Nephron progenitor cell (in vitro differentiated cells): Measurements from ENCODE around the gene ATP13A4.

ENCODE experiments used
- DNase-seq: peaks from one replicate; pipeline ENCODE4 v3.0.0; 2021
- H3K27ac Mint-ChIP-seq: 2 replicates; pipeline ENCODE4 v1.8.0; 2021; ENCODE audit warnings: mild to moderate bottlenecking, moderate library complexity, mixed read lengths
- H3K27me3 Mint-ChIP-seq: 2 replicates; pipeline ENCODE4 v1.8.0; 2021; ENCODE audit warnings: mild to moderate bottlenecking, low read depth, mixed read lengths; ENCODE audit not compliant: poor library complexity
- H3K36me3 Mint-ChIP-seq: 2 replicates; pipeline ENCODE4 v1.8.0; 2021; ENCODE audit warnings: low read depth, mixed read lengths
- H3K4me1 Mint-ChIP-seq: 2 replicates; pipeline ENCODE4 v1.8.0; 2021; ENCODE audit warnings: mixed read lengths
- H3K4me3 Mint-ChIP-seq: 2 replicates; pipeline ENCODE4 v1.8.0; 2021; ENCODE audit warnings: mild to moderate bottlenecking, moderate library complexity, mixed read lengths
- H3K9me3 Mint-ChIP-seq: 2 replicates; pipeline ENCODE4 v1.8.0; 2021; ENCODE audit warnings: mild to moderate bottlenecking, moderate library complexity, mixed read lengths
- CTCF ChIP-seq: fragments of 200-600 bp; sonication (generic); IDR thresholded peaks from 2 replicates; pipeline ENCODE4 v1.5.0; 2021; ENCODE audit warnings: antibody characterized with exemption

The ATP13A4 gene

GRCh38 chr3:193499801-193500485, 54.8 kb downstream of the ATP13A4 start:
- no peaks in the 10 kb centered on the region for H3K36me3 Mint-ChIP-seq
- TF ChIP-seq CTCF, result no peak
- no peak overlapping the region for H3K27ac Mint-ChIP-seq
- H3K4me3 Mint-ChIP-seq, result no peak overlapping the region
- H3K4me1 Mint-ChIP-seq, result no peaks in the 10 kb centered on the region
- H3K9me3 Mint-ChIP-seq, result no peaks in the 10 kb centered on the region
- H3K27me3 Mint-ChIP-seq, result peaks cover 19% of the 10 kb centered on the region
- DNase-seq, result no peak

GRCh38 chr3:193499136-193499770, 55.4 kb downstream of the ATP13A4 start:
- Mint-ChIP-seq H3K36me3 (no peaks in the 10 kb centered on the region), H3K4me3 (no peak overlapping the region), H3K4me1 (no peaks in the 10 kb centered on the region), H3K9me3 (no peaks in the 10 kb centered on the region), H3K27ac (no peak overlapping the region), H3K27me3 (peaks cover 19% of the 10 kb centered on the region)
- no peak for TF ChIP-seq CTCF
- no peak for DNase-seq

DNA sequence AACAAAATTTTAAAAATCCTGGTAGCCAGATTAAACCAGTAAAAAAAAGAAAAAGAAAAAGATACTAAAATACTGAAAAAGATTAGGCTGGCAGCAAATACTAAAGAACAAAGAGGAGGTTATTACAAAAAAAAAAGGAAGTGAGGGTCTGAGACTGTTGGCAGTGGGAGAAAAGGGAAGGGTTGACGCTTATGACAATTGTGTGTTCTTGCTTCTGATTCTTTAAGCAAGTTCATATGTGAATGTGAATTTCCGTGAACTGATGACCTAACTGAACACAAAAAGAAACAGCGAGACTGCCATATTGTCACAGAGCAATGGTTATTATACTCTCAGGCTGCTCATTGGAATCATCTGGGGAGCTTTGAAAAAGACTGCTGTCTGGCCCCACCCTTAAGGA, 56.5 kb downstream of the ATP13A4 start:
- H3K9me3 Mint-ChIP-seq, result no peaks in the 10 kb centered on the region
- no peak for TF ChIP-seq CTCF
- peaks cover 19% of the 10 kb centered on the region for H3K27me3 Mint-ChIP-seq
- H3K4me1 Mint-ChIP-seq, result no peaks in the 10 kb centered on the region
- no peak overlapping the region for H3K27ac Mint-ChIP-seq
- no peaks in the 10 kb centered on the region for H3K36me3 Mint-ChIP-seq
- DNase-seq, result no peak
- H3K4me3 Mint-ChIP-seq, result no peak overlapping the region

DNA sequence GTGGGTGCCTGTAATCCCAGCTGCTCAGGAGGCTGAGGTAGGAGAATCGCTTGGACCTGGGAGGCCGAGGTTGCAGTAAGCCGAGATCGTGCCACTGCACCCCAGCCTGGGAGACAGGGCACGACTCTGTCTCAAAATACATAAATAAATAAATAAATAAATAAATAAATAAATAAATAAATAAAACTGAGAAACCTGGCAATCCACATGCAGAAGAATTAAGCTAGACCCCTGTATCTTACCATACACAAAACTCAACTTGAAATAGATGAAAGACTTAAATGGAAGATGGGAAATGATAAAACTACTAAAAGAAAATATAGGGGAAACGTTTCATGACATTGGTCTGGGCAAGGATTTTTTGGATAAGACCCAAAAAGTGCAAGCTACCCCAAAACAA, 58.0 kb downstream of the ATP13A4 start:
- Mint-ChIP-seq H3K27ac (no peak overlapping the region), H3K4me1 (no peaks in the 10 kb centered on the region), H3K4me3 (no peak overlapping the region), H3K36me3 (no peaks in the 10 kb centered on the region), H3K9me3 (no peaks in the 10 kb centered on the region), H3K27me3 (peaks cover 16% of the 10 kb centered on the region)
- no peak for DNase-seq
- TF ChIP-seq CTCF, result no peak

- no peaks in the 10 kb centered on the region for H3K36me3 Mint-ChIP-seq
- no peak for DNase-seq
- H3K27ac Mint-ChIP-seq, result no peak overlapping the region
- no peaks in the 10 kb centered on the region for H3K9me3 Mint-ChIP-seq
- no peaks in the 10 kb centered on the region for H3K27me3 Mint-ChIP-seq
- H3K4me1 Mint-ChIP-seq, result no peaks in the 10 kb centered on the region
- H3K4me3 Mint-ChIP-seq, result no peak overlapping the region
- no peak for TF ChIP-seq CTCF
These were observed 63.7 kb downstream of the ATP13A4 start for GRCh38 chr3:193491026-193491425.

GRCh38 chr3:193490580-193490979, 64.1 kb downstream of the ATP13A4 start:
- no peak for TF ChIP-seq CTCF
- DNase-seq, result no peak
- H3K4me1 Mint-ChIP-seq, result no peaks in the 10 kb centered on the region
- H3K9me3 Mint-ChIP-seq, result no peaks in the 10 kb centered on the region
- H3K27me3 Mint-ChIP-seq, result no peaks in the 10 kb centered on the region
- no peak overlapping the region for H3K4me3 Mint-ChIP-seq
- no peak overlapping the region for H3K27ac Mint-ChIP-seq
- H3K36me3 Mint-ChIP-seq, result no peaks in the 10 kb centered on the region
